Neural progenitor cell (in vitro differentiated cells): ENCODE data around the gene SLAMF6.
"Not testable (repeated sequence)": the region's sequence is repeated elsewhere in the genome, so short reads cannot be mapped to it uniquely, and the experiment has no call there.

Source experiments
- EZH2 ChIP-seq: fragments of 200-600 bp; sonication (generic); IDR thresholded peaks from 2 replicates; pipeline ENCODE4 v1.6.1; 2017; ENCODE audit warnings: antibody characterized with exemption, mild to moderate bottlenecking, moderate library complexity
- EZH2phosphoT487 ChIP-seq: fragments of 200-600 bp; sonication (generic); IDR thresholded peaks from 2 replicates; pipeline ENCODE4 v1.6.1; 2017; ENCODE audit warnings: antibody characterized with exemption
- TF ChIP-seq, protein P1 (sequence below): fragments of 200-600 bp; sonication (generic); IDR thresholded peaks from 2 replicates; pipeline ENCODE4 v1.5.1; 2017; ENCODE audit warnings: antibody characterized with exemption, mild to moderate bottlenecking

DNA sequence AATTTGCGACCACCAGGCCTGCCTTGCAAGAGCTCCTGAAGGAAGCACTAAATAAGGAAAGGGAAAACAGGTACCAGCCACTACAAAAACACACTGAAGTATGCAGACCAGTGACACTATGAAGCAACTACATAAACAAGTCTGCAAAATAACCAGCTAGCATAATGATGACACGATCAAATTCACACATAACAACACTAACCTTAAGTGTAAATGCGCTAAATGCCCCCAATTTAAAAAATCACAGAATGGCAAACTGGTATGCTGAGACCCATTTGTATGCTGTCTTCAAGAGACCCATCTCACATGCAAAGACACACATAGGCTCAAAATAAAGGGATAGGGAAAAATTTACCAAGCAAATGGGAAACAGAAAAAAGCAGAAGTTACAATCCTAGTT lies 36.4 kb upstream of the SLAMF6 start:
- TF ChIP-seq EZH2phosphoT487, EZH2: not testable (repeated sequence)
- TF ChIP-seq, protein P1, sequence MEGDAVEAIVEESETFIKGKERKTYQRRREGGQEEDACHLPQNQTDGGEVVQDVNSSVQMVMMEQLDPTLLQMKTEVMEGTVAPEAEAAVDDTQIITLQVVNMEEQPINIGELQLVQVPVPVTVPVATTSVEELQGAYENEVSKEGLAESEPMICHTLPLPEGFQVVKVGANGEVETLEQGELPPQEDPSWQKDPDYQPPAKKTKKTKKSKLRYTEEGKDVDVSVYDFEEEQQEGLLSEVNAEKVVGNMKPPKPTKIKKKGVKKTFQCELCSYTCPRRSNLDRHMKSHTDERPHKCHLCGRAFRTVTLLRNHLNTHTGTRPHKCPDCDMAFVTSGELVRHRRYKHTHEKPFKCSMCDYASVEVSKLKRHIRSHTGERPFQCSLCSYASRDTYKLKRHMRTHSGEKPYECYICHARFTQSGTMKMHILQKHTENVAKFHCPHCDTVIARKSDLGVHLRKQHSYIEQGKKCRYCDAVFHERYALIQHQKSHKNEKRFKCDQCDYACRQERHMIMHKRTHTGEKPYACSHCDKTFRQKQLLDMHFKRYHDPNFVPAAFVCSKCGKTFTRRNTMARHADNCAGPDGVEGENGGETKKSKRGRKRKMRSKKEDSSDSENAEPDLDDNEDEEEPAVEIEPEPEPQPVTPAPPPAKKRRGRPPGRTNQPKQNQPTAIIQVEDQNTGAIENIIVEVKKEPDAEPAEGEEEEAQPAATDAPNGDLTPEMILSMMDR = not testable (repeated sequence)
